Neural cell (in vitro differentiated cells): Measurements from ENCODE around the gene FAM193A. TPM values are rescaled to one million over a fixed set of nuclear protein-coding genes. Genes with fewer than 3 reads are reported as not detected.
"Not testable (repeated sequence)": the region's sequence is repeated elsewhere in the genome, so short reads cannot be mapped to it uniquely, and the experiment has no call there.

Experiments
- H2AFZ ChIP-seq: fragments of 200-600, 300-800 bp; sonication (generic), shearing (Covaris generic); 2 replicates; pipeline ENCODE4 v1.6.0; 2014; ENCODE audit warnings: low read depth, mild to moderate bottlenecking, antibody characterized with exemption, low read length, moderate library complexity
- H3F3A ChIP-seq: fragments of 200-600 bp; shearing (Covaris generic); 2 replicates; pipeline ENCODE4 v1.6.1; 2016; ENCODE audit warnings: mild to moderate bottlenecking, moderate library complexity, mixed read lengths, antibody characterized with exemption, low read length; ENCODE audit not compliant: insufficient read depth, poor library complexity, severe bottlenecking
- H3K27ac ChIP-seq: fragments of 200-600, 300-800 bp; sonication (generic), shearing (Covaris generic); 2 replicates; pipeline ENCODE4 v1.5.1; 2014; ENCODE audit warnings: mild to moderate bottlenecking, low read length, moderate library complexity
- H3K27me3 ChIP-seq: fragments of 300-800, 200-600 bp; sonication (generic), shearing (Covaris generic); 2 replicates; pipeline ENCODE4 v1.6.0; 2014; ENCODE audit warnings: mild to moderate bottlenecking, low read depth, low read length, moderate library complexity; ENCODE audit not compliant: insufficient read depth
- H3K36me3 ChIP-seq: fragments of 300-800, 200-600 bp; sonication (generic), shearing (Covaris generic); 2 replicates; pipeline ENCODE4 v1.5.1; 2014; ENCODE audit warnings: mild to moderate bottlenecking, antibody characterized with exemption, low read length, moderate library complexity; ENCODE audit not compliant: insufficient read depth
- H3K4me2 ChIP-seq: fragments of 300-800, 200-600 bp; sonication (generic), shearing (Covaris generic); 2 replicates; pipeline ENCODE4 v1.6.0; 2014; ENCODE audit warnings: mild to moderate bottlenecking, low read length
- H3K4me3 ChIP-seq: fragments of 300-800, 200-600 bp; sonication (generic), shearing (Covaris generic); 2 replicates; pipeline ENCODE4 v1.5.1; 2014; ENCODE audit warnings: mild to moderate bottlenecking, low read length, moderate library complexity
- H3K79me2 ChIP-seq: fragments of 200-600 bp; shearing (Covaris generic); replicated peaks from 2 replicates; pipeline ENCODE4 v1.6.0; 2014; ENCODE audit warnings: mild to moderate bottlenecking, low read length, moderate library complexity; ENCODE audit not compliant: insufficient read depth
- H3K9ac ChIP-seq: fragments of 300-800, 200-600 bp; sonication (generic), shearing (Covaris generic); 2 replicates; pipeline ENCODE4 v1.6.1; 2016; ENCODE audit warnings: mild to moderate bottlenecking, low read length, mixed read lengths
- H3K9me2 ChIP-seq: fragments of 200-600 bp; shearing (Covaris generic); 2 replicates; pipeline ENCODE4 v1.6.1; 2016; ENCODE audit warnings: mild to moderate bottlenecking, low read length, mixed read lengths; ENCODE audit not compliant: insufficient read depth
- H3K9me3 ChIP-seq: fragments of 200-600, 300-800 bp; sonication (generic), shearing (Covaris generic); 2 replicates; pipeline ENCODE4 v1.6.1; 2016; ENCODE audit warnings: mild to moderate bottlenecking, mixed run types, low read length, moderate library complexity, mixed read lengths
- H4K20me1 ChIP-seq: fragments of 200-600 bp; shearing (Covaris generic); 2 replicates; pipeline ENCODE4 v1.6.1; 2016; ENCODE audit warnings: mild to moderate bottlenecking, mixed run types; ENCODE audit not compliant: insufficient read depth
- EP300 ChIP-seq: fragments of 450-650 bp; conservative IDR thresholded peaks from 2 replicates; pipeline ENCODE4 v1.6.1; 2014; ENCODE audit warnings: antibody characterized with exemption, mild to moderate bottlenecking, moderate library complexity; ENCODE audit not compliant: poor library complexity, severe bottlenecking
- EZH2 ChIP-seq: fragments of 200-600, 300-800 bp; shearing (Covaris generic), sonication (generic); IDR thresholded peaks from 2 replicates; pipeline ENCODE4 v1.6.1; 2014; ENCODE audit warnings: antibody characterized with exemption, low read length, borderline replicate concordance, mild to moderate bottlenecking; ENCODE audit not compliant: insufficient read depth, poor library complexity, severe bottlenecking
- MXI1 ChIP-seq: fragments of 450-650 bp; conservative IDR thresholded peaks from 2 replicates; pipeline ENCODE4 v1.6.1; 2014; ENCODE audit warnings: antibody characterized with exemption, mild to moderate bottlenecking; ENCODE audit not compliant: poor library complexity, severe bottlenecking
- POLR2AphosphoS5 ChIP-seq: IDR thresholded peaks from 2 replicates; pipeline ENCODE4 v1.6.1; 2012
- RAD21 ChIP-seq: fragments of 450-650 bp; conservative IDR thresholded peaks from 2 replicates; pipeline ENCODE4 v1.6.1; 2014; ENCODE audit warnings: antibody characterized with exemption, mild to moderate bottlenecking, moderate library complexity
- REST ChIP-seq: IDR thresholded peaks from 2 replicates; pipeline ENCODE4 v1.6.1; 2012; ENCODE audit warnings: borderline replicate concordance
- SMC3 ChIP-seq: fragments of 450-650 bp; conservative IDR thresholded peaks from 2 replicates; pipeline ENCODE4 v1.6.1; 2014; ENCODE audit warnings: antibody characterized with exemption, mild to moderate bottlenecking, moderate library complexity; ENCODE audit not compliant: poor library complexity
- TAF1 ChIP-seq: IDR thresholded peaks from 2 replicates; pipeline ENCODE4 v1.6.1; 2012; ENCODE audit warnings: low read depth
- polyA plus RNA-seq: library from polyadenylated mRNA; depleted of rRNA; stranded (reverse); fragments of >200 nt; gene quantifications from 2 replicates; pipeline ENCODE4 v1.2.3, GENCODE V29; 2014
- TF ChIP-seq, protein P1 (sequence below): fragments of 450-650 bp; IDR thresholded peaks from 2 replicates; pipeline ENCODE4 v1.5.1; 2014; ENCODE audit warnings: antibody characterized with exemption, mild to moderate bottlenecking, moderate library complexity; ENCODE audit not compliant: poor library complexity, severe bottlenecking

FAM193A gene
- polyA plus RNA-seq, 1 donor from 2014 or later, result 11.6 TPM

DNA sequence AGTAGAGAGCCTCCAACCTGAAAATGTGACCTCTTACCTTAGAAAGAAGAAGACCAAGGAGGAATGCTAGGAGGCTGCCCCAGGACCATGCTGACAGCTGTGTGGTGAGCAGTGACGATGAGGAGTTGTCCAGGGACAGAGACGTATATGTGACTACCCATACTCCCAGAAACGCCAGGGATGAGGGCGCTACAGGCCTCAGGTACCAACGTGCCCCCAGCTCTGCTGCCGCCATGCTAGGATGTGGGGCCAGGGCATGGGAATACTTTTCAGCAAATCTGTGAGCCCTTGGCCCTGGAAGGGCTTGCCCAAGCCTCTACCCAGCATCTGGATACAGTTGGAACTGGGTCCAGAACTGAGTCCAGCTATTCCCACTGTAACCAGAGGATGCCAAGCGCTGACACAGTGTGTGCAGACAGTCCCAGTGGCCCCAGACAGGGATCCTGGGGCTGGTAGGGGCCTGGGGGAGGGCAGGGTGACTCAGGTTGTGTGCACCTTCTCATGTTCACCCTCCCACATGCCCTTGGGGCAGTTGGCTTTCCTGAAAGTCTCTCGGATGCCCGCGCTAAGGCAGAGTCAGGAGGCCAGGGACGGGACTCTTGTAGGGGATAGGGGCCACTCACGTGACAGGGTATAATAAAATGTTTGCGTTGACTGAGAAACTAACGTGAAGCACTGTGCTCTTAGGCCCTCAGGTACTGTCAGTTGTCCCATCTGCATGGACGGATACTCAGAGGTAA, 23.9 kb upstream of the FAM193A start:
- no peak overlapping the region for H3K9ac ChIP-seq
- no peaks in the 10 kb centered on the region for H3K79me2 ChIP-seq
- no peak for TF ChIP-seq EP300
- TF ChIP-seq MXI1, result no peak
- TF ChIP-seq EZH2, result no peak
- TF ChIP-seq, protein P1, sequence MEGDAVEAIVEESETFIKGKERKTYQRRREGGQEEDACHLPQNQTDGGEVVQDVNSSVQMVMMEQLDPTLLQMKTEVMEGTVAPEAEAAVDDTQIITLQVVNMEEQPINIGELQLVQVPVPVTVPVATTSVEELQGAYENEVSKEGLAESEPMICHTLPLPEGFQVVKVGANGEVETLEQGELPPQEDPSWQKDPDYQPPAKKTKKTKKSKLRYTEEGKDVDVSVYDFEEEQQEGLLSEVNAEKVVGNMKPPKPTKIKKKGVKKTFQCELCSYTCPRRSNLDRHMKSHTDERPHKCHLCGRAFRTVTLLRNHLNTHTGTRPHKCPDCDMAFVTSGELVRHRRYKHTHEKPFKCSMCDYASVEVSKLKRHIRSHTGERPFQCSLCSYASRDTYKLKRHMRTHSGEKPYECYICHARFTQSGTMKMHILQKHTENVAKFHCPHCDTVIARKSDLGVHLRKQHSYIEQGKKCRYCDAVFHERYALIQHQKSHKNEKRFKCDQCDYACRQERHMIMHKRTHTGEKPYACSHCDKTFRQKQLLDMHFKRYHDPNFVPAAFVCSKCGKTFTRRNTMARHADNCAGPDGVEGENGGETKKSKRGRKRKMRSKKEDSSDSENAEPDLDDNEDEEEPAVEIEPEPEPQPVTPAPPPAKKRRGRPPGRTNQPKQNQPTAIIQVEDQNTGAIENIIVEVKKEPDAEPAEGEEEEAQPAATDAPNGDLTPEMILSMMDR, result no peak
- no peak for TF ChIP-seq RAD21
- no peak for TF ChIP-seq TAF1
- TF ChIP-seq SMC3, result no peak
- TF ChIP-seq REST, result no peak
- TF ChIP-seq POLR2AphosphoS5, result no peak
- no peak overlapping the region for H3K4me2 ChIP-seq
- H3K9me3 ChIP-seq, result no peaks in the 10 kb centered on the region
- no peak overlapping the region for H2AFZ ChIP-seq
- H3K27me3 ChIP-seq, result no peaks in the 10 kb centered on the region
- H3K9me2 ChIP-seq, result no peaks in the 10 kb centered on the region
- H3F3A ChIP-seq, result no peaks in the 10 kb centered on the region
- H4K20me1 ChIP-seq, result no peaks in the 10 kb centered on the region
- no peak overlapping the region for H3K27ac ChIP-seq
- H3K4me3 ChIP-seq, result no peak overlapping the region
- H3K36me3 ChIP-seq, result peaks cover 13% of the 10 kb centered on the region

- H3K9me3 ChIP-seq, H3K9ac ChIP-seq: not testable (repeated sequence)
- peaks cover 13% of the 10 kb centered on the region for H3K36me3 ChIP-seq
Observed at GRCh38 chr4:2514193-2514592, 22.3 kb upstream of the FAM193A start.

DNA sequence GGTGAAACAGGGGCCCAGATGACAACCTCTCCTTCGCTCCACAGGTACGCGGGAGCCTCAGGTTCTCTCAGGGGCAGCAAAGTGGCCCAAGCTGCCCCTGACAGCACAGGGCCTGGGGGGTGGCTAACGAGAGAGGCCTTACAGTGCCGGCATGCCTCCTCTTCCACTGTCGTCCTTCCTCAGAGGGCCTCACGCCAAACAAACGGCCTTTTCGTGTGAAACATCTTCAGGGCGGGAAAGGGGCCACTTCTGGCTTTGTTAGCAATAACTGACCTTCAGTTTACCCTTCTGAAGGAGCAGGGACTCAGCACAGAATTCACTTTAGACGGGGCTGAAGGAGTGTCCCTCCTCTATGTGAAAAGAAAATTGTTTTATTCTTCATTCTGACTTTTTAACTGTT, 21.5 kb upstream of the FAM193A start:
- H3K79me2 ChIP-seq, H3K4me2 ChIP-seq, H3K4me3 ChIP-seq, H3K9me2 ChIP-seq, H3K27ac ChIP-seq, H3F3A ChIP-seq, H2AFZ ChIP-seq, H3K9me3 ChIP-seq, H3K9ac ChIP-seq, H3K27me3 ChIP-seq, H4K20me1 ChIP-seq: not testable (repeated sequence)
- peaks cover 10% of the 10 kb centered on the region for H3K36me3 ChIP-seq

More at GRCh38 chr4:2514193-2514592, 22.3 kb upstream of the FAM193A start:
- H3K4me3 ChIP-seq, H3K27ac ChIP-seq, H4K20me1 ChIP-seq, H3K9me2 ChIP-seq, H3K79me2 ChIP-seq, H3K4me2 ChIP-seq, H3K27me3 ChIP-seq, H2AFZ ChIP-seq, H3F3A ChIP-seq: not testable (repeated sequence)
